NOMO-1 treated with dmso at 0.1 percent for 144 hours (cell line): Measurements from ENCODE around the gene SLCO3A1.

Experiments
- DNase-seq: peaks from one replicate; lab custom pipeline; 2025; ENCODE audit not compliant: unreplicated experiment; lab: John Stamatoyannopoulos, UW

Gene SLCO3A1

GRCh38 chr15:91860498-91860897 is 7.0 kb downstream of the SLCO3A1 start:
- DNase-seq = no peak

- peak; percentile 69 for DNase-seq
These were observed 7.7 kb downstream of the SLCO3A1 start for GRCh38 chr15:91861223-91861622.

DNA sequence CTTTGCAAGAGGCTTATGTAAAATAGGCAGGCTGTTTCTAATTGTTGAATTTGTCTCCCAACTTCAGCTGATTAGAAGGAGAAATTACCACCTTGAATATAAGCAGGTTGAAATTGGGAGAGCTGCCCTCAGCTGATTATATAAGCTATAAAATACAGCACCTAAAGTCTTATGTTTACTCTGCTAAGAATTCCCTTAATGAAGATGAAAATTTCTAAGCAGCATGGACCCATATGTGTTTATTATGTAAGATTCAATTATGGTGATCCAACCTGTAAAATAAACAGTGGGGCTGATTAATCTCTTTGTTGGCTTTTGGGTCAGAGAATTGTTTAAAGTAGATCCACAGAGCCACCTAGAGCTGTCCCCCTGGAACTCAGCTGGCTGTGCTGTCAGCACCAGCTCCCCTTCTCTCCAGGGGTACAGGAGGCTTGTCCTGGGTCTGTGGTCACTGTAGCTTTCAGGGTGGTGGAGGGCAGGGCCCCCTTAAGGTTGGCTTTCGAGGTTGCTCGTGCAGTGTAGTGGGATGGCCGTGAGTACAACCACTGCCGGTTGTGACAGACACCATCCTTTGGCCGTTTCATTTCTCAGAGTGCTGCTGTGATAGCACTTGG is 9.5 kb downstream of the SLCO3A1 start:
- no peak for DNase-seq

- no peak for DNase-seq
These were observed 10.2 kb downstream of the SLCO3A1 start for GRCh38 chr15:91863621-91864255.

- DNase-seq = no peak
These were observed 11.2 kb downstream of the SLCO3A1 start for GRCh38 chr15:91864664-91865063.

GRCh38 chr15:91865486-91865885 is 12.0 kb downstream of the SLCO3A1 start:
- DNase-seq = no peak

- DNase-seq = no peak
These were observed 12.4 kb downstream of the SLCO3A1 start for GRCh38 chr15:91865950-91866349.

DNA sequence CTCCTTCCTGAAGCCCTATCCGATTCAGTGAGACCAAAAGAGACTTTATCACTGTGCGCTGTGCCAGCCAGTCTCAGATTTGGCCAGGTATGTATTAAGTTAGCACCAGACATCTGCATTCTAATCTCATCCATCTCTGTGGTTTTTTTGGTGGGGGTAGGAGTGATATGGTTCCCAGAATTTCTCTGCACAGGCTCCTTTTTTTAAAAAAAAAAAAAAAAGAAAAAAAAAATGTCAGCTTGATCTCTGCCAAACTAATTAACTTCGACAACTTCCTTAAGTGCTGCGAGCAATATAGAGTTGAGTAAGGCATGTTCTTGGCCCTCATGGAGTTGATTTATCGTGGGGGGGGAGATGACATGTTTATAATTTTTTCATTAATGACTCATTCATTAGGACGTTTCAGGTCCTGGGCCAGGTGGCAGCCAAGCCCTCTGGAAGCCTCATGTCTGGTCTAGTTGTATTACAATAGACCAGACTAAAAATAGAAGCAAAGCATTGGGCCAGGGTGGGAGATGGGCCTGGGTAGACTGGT is 12.9 kb downstream of the SLCO3A1 start:
- DNase-seq = peak; percentile 35

GRCh38 chr15:91866971-91867372 is 13.5 kb downstream of the SLCO3A1 start:
- DNase-seq = no peak

DNA sequence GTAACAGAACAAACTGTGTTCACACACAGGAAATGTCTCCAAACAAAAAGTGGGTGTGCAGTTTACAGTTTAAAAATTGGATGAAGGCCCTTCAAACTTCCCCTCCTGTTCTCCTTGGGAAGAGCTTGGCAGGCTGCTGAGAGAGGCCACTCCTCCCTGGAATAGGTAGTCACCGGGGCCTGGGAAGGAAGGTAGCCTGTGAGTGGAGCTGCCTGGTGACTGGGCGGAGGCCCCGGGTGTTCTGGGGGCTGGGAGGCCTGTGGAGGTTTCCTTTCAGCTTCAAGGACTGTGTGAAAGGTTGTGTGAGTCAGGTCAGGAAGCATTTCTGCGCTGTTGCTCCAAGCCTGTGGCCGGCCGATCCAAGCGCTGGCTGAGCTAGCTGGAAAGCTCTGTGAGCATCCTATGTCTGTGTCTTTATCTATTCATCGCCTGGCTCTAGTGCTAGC is 14.1 kb downstream of the SLCO3A1 start:
- DNase-seq = no peak

DNA sequence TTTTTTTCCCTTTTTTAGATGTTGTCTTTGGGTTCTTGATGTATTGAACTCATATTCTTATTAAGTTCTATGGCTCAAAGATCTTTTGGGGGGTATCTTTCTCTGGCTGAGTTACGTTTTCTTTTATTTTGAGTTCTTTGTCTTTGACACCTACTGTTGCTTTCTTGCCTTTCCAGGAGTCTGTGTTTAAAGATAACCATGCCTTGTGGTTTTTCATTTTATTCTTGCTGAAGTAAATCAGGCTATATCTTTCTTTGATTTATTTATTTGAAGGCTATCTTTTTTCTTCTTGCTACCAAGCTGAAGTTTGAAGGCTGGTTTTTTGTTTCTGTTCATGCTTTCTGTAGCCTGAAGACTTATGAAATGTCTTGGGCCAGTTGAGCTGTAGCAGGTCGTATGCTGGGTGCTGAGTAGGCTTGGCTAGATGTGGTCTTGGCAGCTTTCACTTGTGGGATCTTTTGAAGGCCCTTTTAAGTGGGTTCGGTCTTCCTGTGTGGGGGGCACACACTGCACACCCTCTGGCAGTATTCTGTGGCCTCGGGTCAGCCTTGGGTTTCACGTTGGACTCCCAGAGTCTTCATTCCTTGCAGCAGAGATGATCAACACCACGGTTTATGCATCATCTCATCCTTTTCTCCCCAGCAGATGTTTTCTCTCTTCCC is 17.5 kb downstream of the SLCO3A1 start:
- no peak for DNase-seq

GRCh38 chr15:91871837-91872236 is 18.3 kb downstream of the SLCO3A1 start:
- DNase-seq = no peak

GRCh38 chr15:91872356-91873137 is 19.0 kb downstream of the SLCO3A1 start:
- DNase-seq = no peak

DNA sequence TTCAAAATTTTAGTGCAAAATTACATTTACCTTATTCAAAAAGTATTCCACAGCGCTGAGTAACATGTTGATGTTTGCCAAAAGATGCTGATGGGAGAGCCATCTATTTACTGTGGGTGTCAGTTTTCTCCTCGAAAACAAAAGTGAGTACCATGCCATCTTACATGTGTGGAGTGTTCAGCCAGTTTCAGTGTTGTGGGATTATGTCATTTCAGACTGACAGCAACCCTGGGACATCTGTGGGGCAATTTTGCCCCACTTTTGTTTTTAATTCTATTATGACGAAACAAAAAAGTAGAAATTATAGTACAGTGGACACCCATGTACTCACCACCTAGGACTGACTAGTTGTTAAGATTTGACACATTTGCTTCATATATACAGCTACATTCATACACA is 19.6 kb downstream of the SLCO3A1 start:
- DNase-seq = no peak

DNA sequence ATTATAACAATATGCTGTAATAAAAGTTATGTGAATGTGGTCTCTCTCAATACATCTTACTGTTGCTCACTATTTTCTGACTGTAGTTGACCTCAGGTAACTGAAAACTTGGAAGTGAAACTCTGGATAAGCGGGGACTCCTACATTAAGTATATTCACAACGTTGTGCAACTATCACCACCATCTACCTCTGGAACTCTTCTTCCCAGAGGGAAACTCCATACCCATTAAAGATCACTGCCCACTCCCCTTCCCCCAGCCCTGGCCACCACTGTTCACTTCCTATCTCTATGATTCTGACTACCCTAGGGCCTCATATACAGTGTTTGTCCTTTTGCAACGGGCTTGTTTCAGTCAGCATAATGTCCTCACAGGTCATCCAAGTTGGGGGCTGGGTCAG is 20.7 kb downstream of the SLCO3A1 start:
- no peak for DNase-seq

DNA sequence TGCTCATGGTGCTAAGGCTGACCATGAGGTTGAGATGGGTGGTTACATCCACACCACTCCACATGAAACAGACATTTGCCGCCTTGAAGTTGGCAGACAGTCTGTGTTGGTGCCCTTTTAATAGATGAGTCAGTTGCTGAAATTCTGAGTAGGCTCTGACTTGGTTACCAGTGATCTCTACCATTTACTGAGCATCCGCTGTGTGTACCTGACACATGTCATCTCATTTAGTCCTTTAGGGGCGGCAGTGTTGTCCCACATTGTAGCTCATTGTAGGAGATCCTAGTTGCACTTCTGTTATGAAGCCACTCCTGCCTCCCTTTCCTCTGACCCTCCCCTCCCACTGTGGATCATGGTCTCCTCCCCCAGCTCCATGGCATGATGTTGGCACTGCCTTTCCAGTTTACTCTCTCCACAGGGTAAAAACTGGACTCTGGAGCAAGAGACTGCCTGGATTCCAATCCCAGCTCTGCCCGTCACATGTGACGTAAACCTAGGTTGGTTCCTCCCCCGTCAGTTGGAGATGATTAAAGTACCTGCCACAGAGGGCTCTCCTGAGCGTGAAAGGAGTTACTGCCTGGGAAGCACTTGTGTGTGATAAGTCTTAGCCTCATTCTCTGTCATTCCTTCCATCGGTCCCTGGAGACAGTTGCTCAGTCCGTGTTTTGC is 21.6 kb downstream of the SLCO3A1 start:
- no peak for DNase-seq

DNA sequence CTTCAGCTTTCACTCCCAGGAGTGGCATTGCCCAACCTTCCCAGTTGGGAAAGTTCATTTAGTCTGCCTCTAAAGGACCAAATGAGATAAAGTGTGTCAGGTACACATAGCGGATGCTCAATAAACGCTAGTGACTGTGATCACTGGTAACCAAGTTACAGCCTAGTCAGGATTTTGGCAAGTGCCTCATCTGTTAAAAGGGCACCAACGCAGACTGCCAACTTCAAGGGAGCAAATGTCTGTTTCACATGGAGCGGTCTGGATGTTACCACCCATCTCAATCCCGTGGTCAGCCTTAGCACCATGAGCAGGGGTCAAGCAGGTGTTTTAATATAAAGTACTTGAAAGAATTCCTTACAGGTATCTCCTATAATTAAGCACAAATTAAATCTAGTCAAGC is 22.7 kb downstream of the SLCO3A1 start:
- no peak for DNase-seq

DNA sequence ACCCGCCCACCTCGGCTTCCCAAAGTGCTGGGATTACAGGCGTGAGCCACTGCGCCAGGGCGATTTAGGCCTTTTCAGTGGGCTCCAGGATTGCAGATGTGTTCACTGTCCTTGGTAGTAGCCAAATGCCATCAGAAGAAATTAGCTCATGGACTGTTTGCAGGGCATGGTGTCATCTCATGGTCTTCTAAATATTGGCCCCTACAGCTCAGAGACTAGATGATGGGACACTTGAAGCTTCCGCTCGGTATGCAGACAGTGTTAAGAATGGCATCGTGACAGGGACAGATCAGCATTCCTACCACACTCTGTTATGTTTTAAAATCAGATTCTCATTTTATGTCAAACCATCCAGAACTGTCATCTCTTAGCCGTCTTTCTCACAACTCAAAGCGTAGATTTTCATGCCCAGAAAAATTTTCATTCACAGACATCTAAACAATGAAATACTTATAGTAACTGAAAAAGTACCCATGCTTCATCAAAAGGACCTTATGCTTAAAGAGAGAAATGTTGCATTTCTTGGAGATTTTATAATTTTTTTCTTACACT is 24.9 kb downstream of the SLCO3A1 start:
- DNase-seq = no peak

GRCh38 chr15:91879158-91879557 is 25.6 kb downstream of the SLCO3A1 start:
- DNase-seq = no peak

- DNase-seq = no peak
These were observed 26.9 kb downstream of the SLCO3A1 start for GRCh38 chr15:91880373-91880772.
